A673 (cell line): Measurements from ENCODE around the gene EEFSEC.

Source experiments
- EZH2 ChIP-seq: fragments of 200-600 bp; sonication (generic); IDR thresholded peaks from 2 replicates; pipeline ENCODE4 v1.6.1; 2017; ENCODE audit warnings: borderline replicate concordance, low read depth, mild to moderate bottlenecking, mixed read lengths, antibody characterized with exemption, low read length; ENCODE audit not compliant: poor library complexity, severe bottlenecking
- TF ChIP-seq, protein P1 (sequence below): fragments of 300-800, 200-600 bp; sonication (generic); conservative IDR thresholded peaks from 2 replicates; pipeline ENCODE4 v1.5.1; 2017; ENCODE audit warnings: low read depth, mild to moderate bottlenecking, antibody characterized with exemption, low read length, moderate library complexity, mixed read lengths

DNA sequence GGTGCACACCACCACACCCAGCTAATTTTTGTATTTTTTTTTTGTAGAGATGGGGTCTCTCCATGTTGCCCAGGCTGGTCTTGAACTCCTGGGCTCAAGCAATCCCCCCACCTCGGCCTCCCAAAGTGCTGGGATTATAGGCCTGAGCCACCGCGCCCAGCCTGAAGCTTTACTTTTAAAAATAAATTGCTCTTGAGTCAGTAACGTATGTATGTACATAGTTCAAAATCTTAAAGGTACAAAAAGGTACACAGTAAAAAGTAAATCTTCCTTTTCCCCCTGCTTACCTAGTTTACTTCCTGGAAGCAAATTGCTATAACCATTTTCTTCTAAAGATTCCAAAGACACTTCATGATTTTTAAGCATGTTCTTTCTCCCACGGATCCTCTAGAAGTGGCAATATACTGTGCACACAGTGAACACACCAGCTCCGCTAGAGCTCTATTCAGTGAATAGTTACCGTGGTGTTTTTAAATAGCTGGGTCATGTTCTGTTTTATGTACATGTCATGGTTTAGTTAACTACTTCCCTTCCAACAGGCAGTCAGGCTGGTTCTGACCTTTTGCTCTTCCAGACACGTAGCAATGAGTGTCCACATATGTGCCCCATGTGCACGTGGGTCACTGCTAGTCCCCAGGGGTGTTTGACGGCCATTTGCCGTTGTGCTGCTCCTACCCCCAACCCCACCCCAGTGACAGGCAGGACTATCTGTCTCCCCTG, 82.1 kb downstream of the EEFSEC start:
- TF ChIP-seq, protein P1, sequence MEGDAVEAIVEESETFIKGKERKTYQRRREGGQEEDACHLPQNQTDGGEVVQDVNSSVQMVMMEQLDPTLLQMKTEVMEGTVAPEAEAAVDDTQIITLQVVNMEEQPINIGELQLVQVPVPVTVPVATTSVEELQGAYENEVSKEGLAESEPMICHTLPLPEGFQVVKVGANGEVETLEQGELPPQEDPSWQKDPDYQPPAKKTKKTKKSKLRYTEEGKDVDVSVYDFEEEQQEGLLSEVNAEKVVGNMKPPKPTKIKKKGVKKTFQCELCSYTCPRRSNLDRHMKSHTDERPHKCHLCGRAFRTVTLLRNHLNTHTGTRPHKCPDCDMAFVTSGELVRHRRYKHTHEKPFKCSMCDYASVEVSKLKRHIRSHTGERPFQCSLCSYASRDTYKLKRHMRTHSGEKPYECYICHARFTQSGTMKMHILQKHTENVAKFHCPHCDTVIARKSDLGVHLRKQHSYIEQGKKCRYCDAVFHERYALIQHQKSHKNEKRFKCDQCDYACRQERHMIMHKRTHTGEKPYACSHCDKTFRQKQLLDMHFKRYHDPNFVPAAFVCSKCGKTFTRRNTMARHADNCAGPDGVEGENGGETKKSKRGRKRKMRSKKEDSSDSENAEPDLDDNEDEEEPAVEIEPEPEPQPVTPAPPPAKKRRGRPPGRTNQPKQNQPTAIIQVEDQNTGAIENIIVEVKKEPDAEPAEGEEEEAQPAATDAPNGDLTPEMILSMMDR: no peak
- TF ChIP-seq EZH2: no peak
